DND-41 (cell line): ENCODE measurements around the gene RGS7.

Experiments used
- CTCF ChIP-seq: IDR thresholded peaks from 2 replicates; pipeline ENCODE4 v1.5.1; 2012; ENCODE audit warnings: borderline replicate concordance, low read length, moderate library complexity, mild to moderate bottlenecking; ENCODE audit not compliant: poor library complexity, severe bottlenecking; ENCODE audit errors: extremely low read depth
- EZH2 ChIP-seq: IDR thresholded peaks from 3 replicates; pipeline ENCODE4 v1.6.1; 2012; ENCODE audit warnings: borderline replicate concordance, low read depth, mild to moderate bottlenecking, moderate library complexity, low read length, inconsistent platforms; ENCODE audit not compliant: severe bottlenecking

GRCh38 chr1:241343956-241344355 lies 13.0 kb downstream of the RGS7 start:
- TF ChIP-seq CTCF (no peak), EZH2 (no peak)
